ENCODE data around the gene RBFOX1.

RBFOX1 gene

GRCh38 chr16:7362231-7362630, 29.6 kb downstream of the RBFOX1 start:
- H2AFZ ChIP-seq (ENCODE audit: low read length) = no peak overlapping the region
- H3K4me3 ChIP-seq (ENCODE audit: low read depth, low read length, poor library complexity, severe bottlenecking) = no peak overlapping the region
- no peaks in the 10 kb centered on the region for H3K36me3 ChIP-seq (ENCODE audit: insufficient read depth, low read length)
- no peak overlapping the region for H3K4me2 ChIP-seq (ENCODE audit: low read length)
- no peak overlapping the region for H3K9ac ChIP-seq (ENCODE audit: low read length)
- H3K79me2 ChIP-seq (ENCODE audit: insufficient read depth, low read length) = no peaks in the 10 kb centered on the region
- H3K27ac ChIP-seq (ENCODE audit: low read depth, low read length, poor library complexity, severe bottlenecking) = no peak overlapping the region
- H4K20me1 ChIP-seq (ENCODE audit: insufficient read depth, low read length) = no peaks in the 10 kb centered on the region
- TF ChIP-seq EZH2 (IDR thresholded peaks at IDR 0.05; ENCODE audit: borderline replicate concordance, low read length) = no peak
- TF ChIP-seq, protein P1, sequence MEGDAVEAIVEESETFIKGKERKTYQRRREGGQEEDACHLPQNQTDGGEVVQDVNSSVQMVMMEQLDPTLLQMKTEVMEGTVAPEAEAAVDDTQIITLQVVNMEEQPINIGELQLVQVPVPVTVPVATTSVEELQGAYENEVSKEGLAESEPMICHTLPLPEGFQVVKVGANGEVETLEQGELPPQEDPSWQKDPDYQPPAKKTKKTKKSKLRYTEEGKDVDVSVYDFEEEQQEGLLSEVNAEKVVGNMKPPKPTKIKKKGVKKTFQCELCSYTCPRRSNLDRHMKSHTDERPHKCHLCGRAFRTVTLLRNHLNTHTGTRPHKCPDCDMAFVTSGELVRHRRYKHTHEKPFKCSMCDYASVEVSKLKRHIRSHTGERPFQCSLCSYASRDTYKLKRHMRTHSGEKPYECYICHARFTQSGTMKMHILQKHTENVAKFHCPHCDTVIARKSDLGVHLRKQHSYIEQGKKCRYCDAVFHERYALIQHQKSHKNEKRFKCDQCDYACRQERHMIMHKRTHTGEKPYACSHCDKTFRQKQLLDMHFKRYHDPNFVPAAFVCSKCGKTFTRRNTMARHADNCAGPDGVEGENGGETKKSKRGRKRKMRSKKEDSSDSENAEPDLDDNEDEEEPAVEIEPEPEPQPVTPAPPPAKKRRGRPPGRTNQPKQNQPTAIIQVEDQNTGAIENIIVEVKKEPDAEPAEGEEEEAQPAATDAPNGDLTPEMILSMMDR (IDR thresholded peaks at IDR 0.05; ENCODE audit: low read length) = no peak
- no peaks in the 10 kb centered on the region; the same call in 1 of the 2 replicates for H3F3A ChIP-seq (ENCODE audit: insufficient read depth, low read length)
- no peaks in the 10 kb centered on the region for H3K9me3 ChIP-seq (ENCODE audit: low read length)
- no peaks in the 10 kb centered on the region for H3K4me1 ChIP-seq (ENCODE audit: insufficient read depth, low read length, severe bottlenecking)
- H3K27me3 ChIP-seq (ENCODE audit: insufficient read depth, low read length) = no peaks in the 10 kb centered on the region
- no peaks in the 10 kb centered on the region for H3K9me2 ChIP-seq (ENCODE audit: low read depth, low read length)

GRCh38 chr16:7363422-7364417, 31.1 kb downstream of the RBFOX1 start:
- no peaks in the 10 kb centered on the region for H3K4me1 ChIP-seq (ENCODE audit: insufficient read depth, low read length, severe bottlenecking)
- H3K9me3 ChIP-seq (ENCODE audit: low read length) = no peaks in the 10 kb centered on the region
- H3K4me2 ChIP-seq (ENCODE audit: low read length) = no peak overlapping the region
- no peak overlapping the region for H3K27ac ChIP-seq (ENCODE audit: low read depth, low read length, poor library complexity, severe bottlenecking)
- no peaks in the 10 kb centered on the region for H3K36me3 ChIP-seq (ENCODE audit: insufficient read depth, low read length)
- no peak overlapping the region for H2AFZ ChIP-seq (ENCODE audit: low read length)
- H3K27me3 ChIP-seq (ENCODE audit: insufficient read depth, low read length) = no peaks in the 10 kb centered on the region
- no peaks in the 10 kb centered on the region for H3K9me2 ChIP-seq (ENCODE audit: low read depth, low read length)
- no peak overlapping the region for H3K9ac ChIP-seq (ENCODE audit: low read length)
- TF ChIP-seq EZH2 (IDR thresholded peaks at IDR 0.05; ENCODE audit: borderline replicate concordance, low read length) = no peak
- TF ChIP-seq, protein P1 (IDR thresholded peaks at IDR 0.05; ENCODE audit: low read length) = no peak
- no peaks in the 10 kb centered on the region for H3K79me2 ChIP-seq (ENCODE audit: insufficient read depth, low read length)
- no peaks in the 10 kb centered on the region for H3F3A ChIP-seq (ENCODE audit: insufficient read depth, low read length)
- H3K4me3 ChIP-seq (ENCODE audit: low read depth, low read length, poor library complexity, severe bottlenecking) = no peak overlapping the region
- H4K20me1 ChIP-seq (ENCODE audit: insufficient read depth, low read length) = no peaks in the 10 kb centered on the region

DNA sequence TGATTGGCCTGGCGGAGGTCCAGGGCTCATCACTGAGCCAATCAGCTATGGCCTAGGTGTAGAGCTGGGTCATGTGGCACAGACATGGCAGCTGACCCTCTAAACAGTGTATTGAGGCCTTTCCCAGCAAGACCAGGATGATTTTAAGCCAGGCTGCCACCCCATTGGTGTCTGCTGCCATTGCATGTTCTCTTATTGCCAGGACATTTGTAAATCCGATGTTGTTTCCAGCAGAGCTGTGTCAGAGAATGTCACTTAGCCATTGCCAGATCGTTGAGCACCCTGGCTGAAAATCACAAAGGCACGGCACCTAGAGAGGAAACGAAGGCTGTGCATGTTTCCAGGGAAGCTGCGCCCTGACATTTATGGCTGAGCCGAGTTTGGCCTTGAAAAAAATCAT, 33.4 kb downstream of the RBFOX1 start:
- no peak overlapping the region for H3K4me3 ChIP-seq (ENCODE audit: low read depth, low read length, poor library complexity, severe bottlenecking)
- no peaks in the 10 kb centered on the region for H3K27me3 ChIP-seq (ENCODE audit: insufficient read depth, low read length)

More for the DNA sequence above, 33.4 kb downstream of the RBFOX1 start:
- TF ChIP-seq EZH2 (IDR thresholded peaks at IDR 0.05; ENCODE audit: borderline replicate concordance, low read length) = no peak
- TF ChIP-seq, protein P1 (IDR thresholded peaks at IDR 0.05; ENCODE audit: low read length) = no peak
- Histone ChIP-seq H3K9me2 (ENCODE audit: low read depth, low read length) (no peaks in the 10 kb centered on the region), H2AFZ (ENCODE audit: low read length) (no peak overlapping the region), H3K9ac (ENCODE audit: low read length) (no peak overlapping the region), H4K20me1 (ENCODE audit: insufficient read depth, low read length) (no peaks in the 10 kb centered on the region), H3F3A (ENCODE audit: insufficient read depth, low read length) (no peaks in the 10 kb centered on the region), H3K27ac (ENCODE audit: low read depth, low read length, poor library complexity, severe bottlenecking) (no peak overlapping the region), H3K79me2 (ENCODE audit: insufficient read depth, low read length) (no peaks in the 10 kb centered on the region), H3K36me3 (ENCODE audit: insufficient read depth, low read length) (no peaks in the 10 kb centered on the region), H3K9me3 (ENCODE audit: low read length) (no peaks in the 10 kb centered on the region), H3K4me1 (ENCODE audit: insufficient read depth, low read length, severe bottlenecking) (no peaks in the 10 kb centered on the region), H3K4me2 (ENCODE audit: low read length) (no peak overlapping the region)

All from OCI-LY1 (cell line).